B cell (primary cell): ENCODE results near the gene SRR. TPM values are rescaled to one million over a fixed set of nuclear protein-coding genes. Genes with fewer than 3 reads are reported as not detected.

Source experiments
- ATAC-seq: fragments of 200-7000 bp; cut with Tn5 transposase; one replicate; pipeline ENCODE4 v1.10.0; 2021; ENCODE audit warnings: low read depth, mild to moderate bottlenecking, moderate number of reproducible peaks, moderate library complexity
- CTCF ChIA-PET: fragments of 350-600 bp; sonication (Branson Sonifier 250); formaldehyde crosslinking; loops from one replicate; lab custom pipeline; 2021; ENCODE audit warnings: antibody characterized with exemption, inconsistent platforms; lab: Charles Lee
- POLR2A ChIA-PET: fragments of 350-600 bp; sonication (Branson Sonifier 250); formaldehyde crosslinking; loops from one replicate; lab custom pipeline; 2021; ENCODE audit warnings: antibody characterized with exemption; lab: Charles Lee
- DNase-seq: peaks from one replicate; pipeline ENCODE4 v3.0.0; 2013
- H2AFZ ChIP-seq: 2 replicates; pipeline ENCODE4 v1.6.1; 2012; ENCODE audit warnings: mild to moderate bottlenecking, low read depth, low read length; ENCODE audit not compliant: insufficient read depth, poor library complexity, severe bottlenecking
- H3K27ac ChIP-seq, 2 donors: 1 replicate in 1 of 2; 2 replicates in 1 of 2; pipeline ENCODE4 v1.5.1; 2012 to 2013; ENCODE audit warnings: low read length in 2 of 2, mild to moderate bottlenecking in 2 of 2, moderate library complexity in 1 of 2
- H3K27me3 ChIP-seq, 4 experiments: fragments of 200-600 bp in 1 of 4; sonication (generic) in 1 of 4; replicated peaks in 1 of 4; 1 replicate in 2 of 4; 2 replicates in 2 of 4; pipeline versions ENCODE4 v1.6.1 to v1.7.0; 2013 to 2016; ENCODE audit warnings: low read length in 3 of 4, mild to moderate bottlenecking in 2 of 4, mixed read lengths in 1 of 4, moderate library complexity in 1 of 4; ENCODE audit not compliant: insufficient read depth in 4 of 4, control insufficient read depth in 3 of 4; ENCODE audit errors: control extremely low read depth in 1 of 4
- H3K36me3 ChIP-seq, 2 experiments: replicated peaks in 1 of 2; 1 replicate in 1 of 2; 2 replicates in 1 of 2; pipeline versions ENCODE4 v1.6.1 to v1.7.1; 2013; ENCODE audit warnings: low read length in 1 of 2; ENCODE audit not compliant: insufficient read depth in 2 of 2, control insufficient read depth in 1 of 2; ENCODE audit errors: control extremely low read depth in 1 of 2, extremely low read depth in 1 of 2
- H3K4me1 ChIP-seq, 2 donors: fragments of 200-600 bp in 1 of 2; sonication (generic) in 1 of 2; 1 replicate in 1 of 2; 2 replicates in 1 of 2; pipeline versions ENCODE4 v1.5.1 to v1.6.1; 2013 to 2017; ENCODE audit warnings: low read length in 2 of 2; ENCODE audit not compliant: control insufficient read depth in 2 of 2, insufficient read depth in 2 of 2
- H3K4me2 ChIP-seq: replicated peaks from 2 replicates; pipeline ENCODE3; 2012; ENCODE audit warnings: mild to moderate bottlenecking, low read depth, low read length; ENCODE audit not compliant: poor library complexity, severe bottlenecking
- H3K4me3 ChIP-seq, 5 experiments: fragments of 200-600 bp in 1 of 5; sonication (generic) in 1 of 5; 1 replicate in 3 of 5; 2 replicates in 2 of 5; pipeline versions ENCODE4 v1.5.1 to v1.7.0; 2011 to 2016; ENCODE audit warnings: low read length in 4 of 5, mild to moderate bottlenecking in 4 of 5, low read depth in 2 of 5, control low read depth in 1 of 5, moderate library complexity in 1 of 5; ENCODE audit not compliant: insufficient read depth in 1 of 5; ENCODE audit errors: control extremely low read depth in 1 of 5, extremely low read depth in 1 of 5
- H3K79me2 ChIP-seq: fragments of 200-600 bp; sonication (generic); one replicate; pipeline ENCODE4 v1.6.0; 2016; ENCODE audit warnings: low read length; ENCODE audit not compliant: control insufficient read depth, insufficient read depth
- H3K9ac ChIP-seq: fragments of 200-600 bp; sonication (generic); 2 replicates; pipeline ENCODE4 v1.6.1; 2017; ENCODE audit warnings: mild to moderate bottlenecking, low read length, moderate library complexity
- H3K9me3 ChIP-seq, 3 donors: one replicate each; pipeline versions ENCODE4 v1.6.1 to v1.7.1; 2013; ENCODE audit warnings: low read length in 2 of 3; ENCODE audit not compliant: control insufficient read depth in 2 of 3, insufficient read depth in 1 of 3; ENCODE audit errors: control extremely low read depth in 1 of 3
- H4K20me1 ChIP-seq: 2 replicates; pipeline ENCODE4 v1.6.0; 2012; ENCODE audit warnings: mild to moderate bottlenecking, low read length; ENCODE audit not compliant: insufficient read depth, control insufficient read depth, poor library complexity, severe bottlenecking
- H3K27ac Mint-ChIP-seq: one replicate; pipeline ENCODE4 v1.8.0; 2021; ENCODE audit warnings: mixed read lengths
- H3K27me3 Mint-ChIP-seq: one replicate; pipeline ENCODE4 v1.8.0; 2021; ENCODE audit warnings: mixed read lengths
- H3K4me1 Mint-ChIP-seq: one replicate; pipeline ENCODE4 v1.8.0; 2021; ENCODE audit warnings: mixed read lengths
- H3K4me3 Mint-ChIP-seq: one replicate; pipeline ENCODE4 v1.8.0; 2021; ENCODE audit warnings: mixed read lengths
- H3K9me3 Mint-ChIP-seq: one replicate; pipeline ENCODE4 v1.8.0; 2022; ENCODE audit warnings: mixed read lengths; ENCODE audit not compliant: insufficient read depth
- CTCF ChIP-seq: fragments of 200-600 bp; IDR thresholded peaks from one replicate; pipeline ENCODE4 v1.8.0; 2022; ENCODE audit warnings: antibody characterized with exemption, mild to moderate bottlenecking
- EZH2 ChIP-seq: IDR thresholded peaks from 2 replicates; pipeline ENCODE4 v1.6.1; 2012; ENCODE audit warnings: borderline replicate concordance, low read depth, mild to moderate bottlenecking, moderate library complexity, low read length; ENCODE audit not compliant: insufficient read depth, poor library complexity, severe bottlenecking
- WGBS: methylation state at CpG from one replicate; pipeline ENCODE4 v1.1.5; 2013; ENCODE audit warnings: missing lambda C conversion rate; ENCODE audit not compliant: insufficient coverage; 5-methylcytosine and 5-hydroxymethylcytosine counted together
- intact Hi-C: fragments of 100-400 bp; cut with micrococcal nuclease; formaldehyde crosslinking; loops from one replicate; pipeline ENCODE4 v1.10.0; 2022
- polyA plus RNA-seq: library from polyadenylated mRNA; depleted of rRNA; stranded (reverse); fragments of >200 nt; gene quantifications from 2 replicates; pipeline ENCODE4 v1.2.3, GENCODE V29; 2012
- total RNA-seq, 2 donors: library from RNA; stranded (reverse); fragments of 120-200 nt in 1 of 2; gene quantifications; 1 replicate in 1 of 2; 2 replicates in 1 of 2; pipeline versions ENCODE4 v1.2.3 to v1.2.4, GENCODE V29; 2013 to 2022

SRR gene
- total and polyA plus RNA-seq, 2 donors (not counting 1 experiment from before 2014, with no cell fraction given) = 2.6 to 5.1 TPM

GRCh38 chr17:2331303-2331702 is 27.6 kb downstream of the SRR start:
- no peak for ATAC-seq
- Histone ChIP-seq H3K4me3 (no peak overlapping the region), H3K27ac (no peak overlapping the region), H3K4me2 (no peak overlapping the region), H3K79me2 (peaks cover 32% of the 10 kb centered on the region), H3K9me3 (no peaks in the 10 kb centered on the region), H3K4me1 (peaks cover 9 to 13% of the 10 kb centered on the region in 2 donors), H3K9ac (no peak overlapping the region), H2AFZ (no peak overlapping the region), H3K36me3 (peaks cover 0 to 75% of the 10 kb centered on the region in 2 experiments), H3K27me3 (no peaks in the 10 kb centered on the region), H4K20me1 (no peaks in the 10 kb centered on the region)
- H3K27ac Mint-ChIP-seq = no peak overlapping the region
- WGBS = 75% methylated on average over 3 of the region's 3 CpGs
- DNase-seq = no peak
- TF ChIP-seq CTCF (no peak), EZH2 (no peak)
- H3K4me1 Mint-ChIP-seq = peaks cover 16% of the 10 kb centered on the region
- ChIA-PET CTCF (interaction anchor here (0.6 to 1.4 kb wide), 2 partner anchors 22 to 815 kb away, joined by 4 read pairs; partner anchors contain the start of gene INPP5K), POLR2A (no interaction called here)
- H3K9me3 Mint-ChIP-seq = no peaks in the 10 kb centered on the region
- no peak overlapping the region for H3K4me3 Mint-ChIP-seq
- H3K27me3 Mint-ChIP-seq = no peaks in the 10 kb centered on the region
- intact Hi-C loops = no loop called here

- intact Hi-C loops = loop anchor here (1.0 to 5.0 kb wide), 5 partner anchors 32 to 377 kb away; partner anchors contain the start of genes CLUH, SMG6 and SRR
- Histone ChIP-seq H3K4me3 (peak overlapping the region; percentile 77 to 87 (median 82)), H4K20me1 (no peaks in the 10 kb centered on the region), H3K27me3 (no peaks in the 10 kb centered on the region), H3K79me2 (peaks cover 34% of the 10 kb centered on the region), H3K27ac (peak overlapping the region in 1 of 2 donors; percentile 64), H3K36me3 (peaks cover 0 to 42% of the 10 kb centered on the region in 2 experiments), H3K4me1 (peaks cover 9 to 25% of the 10 kb centered on the region in 2 donors), H2AFZ (peak overlapping the region; percentile 77), H3K4me2 (peak overlapping the region; percentile 98), H3K9me3 (no peaks in the 10 kb centered on the region), H3K9ac (peak overlapping the region; percentile 69)
- no peak for ATAC-seq
- TF ChIP-seq EZH2 (no peak), CTCF (no peak)
- WGBS = 5% methylated on average over 16 of the region's 17 CpGs
- ChIA-PET POLR2A (interaction anchor here (0.5 to 1.6 kb wide), 5 partner anchors 16 to 501 kb away, joined by 3 to 14 read pairs (median 4); no protein-coding TSS in a partner anchor), CTCF (interaction anchor here (1.3 to 3.7 kb wide), 6 partner anchors 17 to 90 kb away, joined by 3 to 21 read pairs (median 6); no protein-coding TSS in a partner anchor)
- Mint-ChIP-seq H3K4me1 (peaks cover 24% of the 10 kb centered on the region), H3K4me3 (peak overlapping the region; percentile 100), H3K27me3 (no peaks in the 10 kb centered on the region), H3K9me3 (no peaks in the 10 kb centered on the region), H3K27ac (peak overlapping the region; percentile 95)
- no peak for DNase-seq
These were observed 32.0 kb downstream of the SRR start for GRCh38 chr17:2335726-2336214.
